IPS DF 19.7 (cell line): ENCODE data around the gene SOX12.

ENCODE experiments used
- DNase-seq: peaks from one replicate; pipeline ENCODE4 v3.0.0-alpha.2; 2013; ENCODE audit warnings: low read depth, low spot score

Gene SOX12

GRCh38 chr20:301886-302848 lies 23.2 kb upstream of the SOX12 start:
- no peak for DNase-seq

- DNase-seq, result no peak
Measured at GRCh38 chr20:305745-306144, 19.6 kb upstream of the SOX12 start.

- no peak for DNase-seq
Measured at GRCh38 chr20:308427-309038, 16.8 kb upstream of the SOX12 start.

GRCh38 chr20:309306-309840 lies 16.0 kb upstream of the SOX12 start:
- no peak for DNase-seq

GRCh38 chr20:309841-310644 lies 15.3 kb upstream of the SOX12 start:
- peak; percentile 95 for DNase-seq

GRCh38 chr20:310645-311044 lies 14.7 kb upstream of the SOX12 start:
- no peak for DNase-seq

- no peak for DNase-seq
Measured at GRCh38 chr20:311609-312008, 13.7 kb upstream of the SOX12 start.

- no peak for DNase-seq
Measured at GRCh38 chr20:312067-312466, 13.3 kb upstream of the SOX12 start.

GRCh38 chr20:312866-313265 lies 12.5 kb upstream of the SOX12 start:
- no peak for DNase-seq

GRCh38 chr20:313402-313801 lies 11.9 kb upstream of the SOX12 start:
- no peak for DNase-seq

- no peak for DNase-seq
Measured at GRCh38 chr20:313948-314347, 11.4 kb upstream of the SOX12 start.

- DNase-seq, result no peak
Measured at GRCh38 chr20:316316-317068, 8.9 kb upstream of the SOX12 start.

GRCh38 chr20:324177-325044 lies 941 bp upstream of the SOX12 start:
- peak; percentile 85 for DNase-seq

- no peak for DNase-seq
Measured at GRCh38 chr20:325889-326644, 715 bp downstream of the SOX12 start.

GRCh38 chr20:326645-327185 lies 1.4 kb downstream of the SOX12 start:
- peak; percentile 80 for DNase-seq

- DNase-seq, result no peak
Measured at GRCh38 chr20:327186-328026, 2.1 kb downstream of the SOX12 start.

- DNase-seq, result no peak
Measured at GRCh38 chr20:328027-328974, 2.9 kb downstream of the SOX12 start.
